DMS79 treated with DMSO at 0.1 percent for 48 hours (cell line): ENCODE data around the gene PLXDC1.

ENCODE experiments used
- DNase-seq: peaks from one replicate; lab custom pipeline; 2025; lab: John Stamatoyannopoulos, UW

PLXDC1 gene

GRCh38 chr17:39014044-39014794 lies 137.2 kb downstream of the PLXDC1 start:
- DNase-seq: no peak
